ENCODE data around the gene NOM1. TPM values are rescaled to one million over a fixed set of nuclear protein-coding genes. Genes with fewer than 3 reads are reported as not detected.
"Not testable (repeated sequence)": the region's sequence is repeated elsewhere in the genome, so short reads cannot be mapped to it uniquely, and the experiment has no call there.

Gene NOM1
- total and polyA plus RNA-seq, 2 experiments from 2014 or later: 9.0 to 9.7 TPM

GRCh38 chr7:156935250-156935649 lies 14.3 kb upstream of the NOM1 start:
- Histone ChIP-seq H3K4me2 (no peak overlapping the region), H3K36me3 (replicated peaks; ENCODE audit: insufficient read depth, low read depth) (no peaks in the 10 kb centered on the region), H2AFZ (no peak overlapping the region), H3K9me3 (ENCODE audit: low read depth) (no peaks in the 10 kb centered on the region), H4K20me1 (ENCODE audit: insufficient read depth, poor library complexity, severe bottlenecking) (no peaks in the 10 kb centered on the region), H3K4me1 (ENCODE audit: insufficient read depth) (no peaks in the 10 kb centered on the region), H3K4me3 (no peak overlapping the region), H3K9me2 (replicated peaks; ENCODE audit: insufficient read depth) (no peaks in the 10 kb centered on the region), H3K27ac (no peak overlapping the region), H3K79me2 (no peaks in the 10 kb centered on the region), H3K27me3 (no peaks in the 10 kb centered on the region)
- TF ChIP-seq EZH2 (IDR thresholded peaks at IDR 0.05; ENCODE audit: borderline replicate concordance): no peak
- no peak for TF ChIP-seq CTCF (IDR thresholded peaks at IDR 0.05; ENCODE audit: poor library complexity)
- no peak for TF ChIP-seq EZH2phosphoT487 (IDR thresholded peaks at IDR 0.05; ENCODE audit: low read depth, severe bottlenecking, unreplicated experiment)
- 82% methylated on average over 7 of the region's 7 CpGs for WGBS (ENCODE audit: low lambda C conversion rate, missing lambda C conversion rate)
- DNase-seq (ENCODE audit: low spot score): no peak

- not testable (repeated sequence) for DNase-seq (ENCODE audit: low spot score); H3K4me3 ChIP-seq; H4K20me1 ChIP-seq (ENCODE audit: insufficient read depth, poor library complexity, severe bottlenecking); H3K27me3 ChIP-seq; H3K36me3 ChIP-seq (replicated peaks; ENCODE audit: insufficient read depth, low read depth); H2AFZ ChIP-seq; H3K9me3 ChIP-seq (ENCODE audit: low read depth); H3K4me1 ChIP-seq (ENCODE audit: insufficient read depth); H3K4me2 ChIP-seq; H3K79me2 ChIP-seq; H3K27ac ChIP-seq; H3K9me2 ChIP-seq (replicated peaks; ENCODE audit: insufficient read depth)
- WGBS (ENCODE audit: low lambda C conversion rate, missing lambda C conversion rate): 98% methylated on average over 3 of the region's 3 CpGs
Observed at GRCh38 chr7:156936766-156937165, 12.7 kb upstream of the NOM1 start.

GRCh38 chr7:156940421-156941122 lies 8.9 kb upstream of the NOM1 start:
- Histone ChIP-seq H3K4me1 (ENCODE audit: insufficient read depth) (no peaks in the 10 kb centered on the region), H3K4me3 (no peak overlapping the region), H3K27ac (no peak overlapping the region), H2AFZ (no peak overlapping the region), H3K27me3 (no peaks in the 10 kb centered on the region), H3K9me2 (replicated peaks; ENCODE audit: insufficient read depth) (no peaks in the 10 kb centered on the region), H4K20me1 (ENCODE audit: insufficient read depth, poor library complexity, severe bottlenecking) (no peaks in the 10 kb centered on the region), H3K4me2 (no peak overlapping the region), H3K36me3 (replicated peaks; ENCODE audit: insufficient read depth, low read depth) (no peaks in the 10 kb centered on the region), H3K9me3 (ENCODE audit: low read depth) (no peaks in the 10 kb centered on the region), H3K79me2 (no peaks in the 10 kb centered on the region)
- no peak for DNase-seq (ENCODE audit: low spot score)
- WGBS (ENCODE audit: low lambda C conversion rate, missing lambda C conversion rate): 95% methylated on average over 36 of the region's 57 CpGs
- TF ChIP-seq EZH2phosphoT487 (IDR thresholded peaks at IDR 0.05; ENCODE audit: low read depth, severe bottlenecking, unreplicated experiment): no peak
- TF ChIP-seq EZH2 (IDR thresholded peaks at IDR 0.05; ENCODE audit: borderline replicate concordance): no peak
- TF ChIP-seq CTCF (IDR thresholded peaks at IDR 0.05; ENCODE audit: poor library complexity): no peak

- no peak for TF ChIP-seq EZH2 (IDR thresholded peaks at IDR 0.05; ENCODE audit: borderline replicate concordance)
- no peak for TF ChIP-seq EZH2phosphoT487 (IDR thresholded peaks at IDR 0.05; ENCODE audit: low read depth, severe bottlenecking, unreplicated experiment)
- no peak for TF ChIP-seq CTCF (IDR thresholded peaks at IDR 0.05; ENCODE audit: poor library complexity)
- no peak for DNase-seq (ENCODE audit: low spot score)
- no peak overlapping the region for H3K4me3 ChIP-seq
- H3K36me3 ChIP-seq (replicated peaks; ENCODE audit: insufficient read depth, low read depth): no peaks in the 10 kb centered on the region
- 97% methylated on average over 9 of the region's 92 CpGs for WGBS (ENCODE audit: low lambda C conversion rate, missing lambda C conversion rate)
- no peaks in the 10 kb centered on the region for H3K4me1 ChIP-seq (ENCODE audit: insufficient read depth)
- H4K20me1 ChIP-seq (ENCODE audit: insufficient read depth, poor library complexity, severe bottlenecking): no peaks in the 10 kb centered on the region
- H2AFZ ChIP-seq: no peak overlapping the region
- H3K27me3 ChIP-seq: no peaks in the 10 kb centered on the region
- no peaks in the 10 kb centered on the region for H3K9me3 ChIP-seq (ENCODE audit: low read depth)
- no peak overlapping the region for H3K27ac ChIP-seq
- no peaks in the 10 kb centered on the region for H3K79me2 ChIP-seq
- H3K4me2 ChIP-seq: no peak overlapping the region
- H3K9me2 ChIP-seq (replicated peaks; ENCODE audit: insufficient read depth): no peaks in the 10 kb centered on the region
Observed at GRCh38 chr7:156941393-156942182, 7.9 kb upstream of the NOM1 start.

Data from hepatocyte (in vitro differentiated cells).